Measurements from ENCODE around the gene GATA6. TPM values are rescaled to one million over a fixed set of nuclear protein-coding genes. Genes with fewer than 3 reads are reported as not detected.

GATA6 gene
- total and polyA plus RNA-seq, 4 donors, result 0.29 to 4.6 (median 0.66) TPM

- Histone ChIP-seq H3K36me3 (ENCODE audit: control insufficient read depth, insufficient read depth, low read length) (no peaks in the 10 kb centered on the region), H3K4me1 (ENCODE audit: control insufficient read depth, insufficient read depth, low read length) (peaks cover 43% of the 10 kb centered on the region), H3K9me3 (ENCODE audit: control insufficient read depth, insufficient read depth, low read length) (no peaks in the 10 kb centered on the region), H3K4me3 (ENCODE audit: low read depth, low read length) (no peak overlapping the region), H3K27me3 (ENCODE audit: control insufficient read depth, insufficient read depth, low read length) (peaks cover 95% of the 10 kb centered on the region), H3K27ac (ENCODE audit: low read depth, low read length) (no peak overlapping the region)
- 6% methylated on average over 32 of the region's 34 CpGs for WGBS (ENCODE audit: insufficient coverage)
- DNase-seq (ENCODE audit: low read depth in 4 of 6, low spot score in 6 of 6), result no peak
Measured at GRCh38 chr18:22172120-22172582, 2.8 kb downstream of the GATA6 start.

GRCh38 chr18:22172594-22173049 lies 3.2 kb downstream of the GATA6 start:
- Histone ChIP-seq H3K27ac (ENCODE audit: low read depth, low read length) (no peak overlapping the region), H3K4me3 (ENCODE audit: low read depth, low read length) (no peak overlapping the region), H3K4me1 (ENCODE audit: control insufficient read depth, insufficient read depth, low read length) (peaks cover 43% of the 10 kb centered on the region), H3K36me3 (ENCODE audit: control insufficient read depth, insufficient read depth, low read length) (no peaks in the 10 kb centered on the region), H3K27me3 (ENCODE audit: control insufficient read depth, insufficient read depth, low read length) (peaks cover 95% of the 10 kb centered on the region), H3K9me3 (ENCODE audit: control insufficient read depth, insufficient read depth, low read length) (no peaks in the 10 kb centered on the region)
- WGBS (ENCODE audit: insufficient coverage), result 30% methylated on average over 1 of the region's 7 CpGs
- DNase-seq (ENCODE audit: low read depth in 4 of 6, low spot score in 6 of 6), result no peak

- Histone ChIP-seq H3K4me1 (ENCODE audit: control insufficient read depth, insufficient read depth, low read length) (peaks cover 40% of the 10 kb centered on the region), H3K27me3 (ENCODE audit: control insufficient read depth, insufficient read depth, low read length) (peaks cover 94% of the 10 kb centered on the region), H3K9me3 (ENCODE audit: control insufficient read depth, insufficient read depth, low read length) (no peaks in the 10 kb centered on the region), H3K27ac (ENCODE audit: low read depth, low read length) (no peak overlapping the region), H3K4me3 (ENCODE audit: low read depth, low read length) (no peak overlapping the region), H3K36me3 (ENCODE audit: control insufficient read depth, insufficient read depth, low read length) (no peaks in the 10 kb centered on the region)
- DNase-seq (ENCODE audit: low read depth in 4 of 6, low spot score in 6 of 6), result no peak
- WGBS (ENCODE audit: insufficient coverage), result 21% methylated on average over 21 of the region's 22 CpGs
Measured at GRCh38 chr18:22173221-22173927, 4.0 kb downstream of the GATA6 start.

GRCh38 chr18:22173928-22174301 lies 4.5 kb downstream of the GATA6 start:
- Histone ChIP-seq H3K27me3 (ENCODE audit: control insufficient read depth, insufficient read depth, low read length) (peaks cover 94% of the 10 kb centered on the region), H3K27ac (ENCODE audit: low read depth, low read length) (no peak overlapping the region), H3K9me3 (ENCODE audit: control insufficient read depth, insufficient read depth, low read length) (no peaks in the 10 kb centered on the region), H3K36me3 (ENCODE audit: control insufficient read depth, insufficient read depth, low read length) (no peaks in the 10 kb centered on the region), H3K4me1 (ENCODE audit: control insufficient read depth, insufficient read depth, low read length) (peaks cover 36% of the 10 kb centered on the region), H3K4me3 (ENCODE audit: low read depth, low read length) (no peak overlapping the region)
- 9% methylated on average over 4 of the region's 6 CpGs for WGBS (ENCODE audit: insufficient coverage)
- no peak for DNase-seq (ENCODE audit: low read depth in 4 of 6, low spot score in 6 of 6)

- Histone ChIP-seq H3K27ac (ENCODE audit: low read depth, low read length) (no peak overlapping the region), H3K27me3 (ENCODE audit: control insufficient read depth, insufficient read depth, low read length) (peaks cover 94% of the 10 kb centered on the region), H3K9me3 (ENCODE audit: control insufficient read depth, insufficient read depth, low read length) (no peaks in the 10 kb centered on the region)
Measured at GRCh38 chr18:22174341-22175145, 5.2 kb downstream of the GATA6 start.

GRCh38 chr18:22175346-22175745 lies 6.0 kb downstream of the GATA6 start:
- DNase-seq (ENCODE audit: low read depth in 4 of 6, low spot score in 6 of 6), result no peak
- no peaks in the 10 kb centered on the region for H3K9me3 ChIP-seq (ENCODE audit: control insufficient read depth, insufficient read depth, low read length)
- H3K4me1 ChIP-seq (ENCODE audit: control insufficient read depth, insufficient read depth, low read length), result peaks cover 22% of the 10 kb centered on the region
- no peak overlapping the region for H3K27ac ChIP-seq (ENCODE audit: low read depth, low read length)
- peaks cover 94% of the 10 kb centered on the region for H3K27me3 ChIP-seq (ENCODE audit: control insufficient read depth, insufficient read depth, low read length)
- no CpG with 5 or more reads among the region's 4 CpGs for WGBS (ENCODE audit: insufficient coverage)
- no peak overlapping the region for H3K4me3 ChIP-seq (ENCODE audit: low read depth, low read length)
- H3K36me3 ChIP-seq (ENCODE audit: control insufficient read depth, insufficient read depth, low read length), result no peaks in the 10 kb centered on the region

More at GRCh38 chr18:22174341-22175145, 5.2 kb downstream of the GATA6 start:
- H3K36me3 ChIP-seq (ENCODE audit: control insufficient read depth, insufficient read depth, low read length), result no peaks in the 10 kb centered on the region
- DNase-seq (ENCODE audit: low read depth in 4 of 6, low spot score in 6 of 6), result no peak
- no peak overlapping the region for H3K4me3 ChIP-seq (ENCODE audit: low read depth, low read length)
- peaks cover 30% of the 10 kb centered on the region for H3K4me1 ChIP-seq (ENCODE audit: control insufficient read depth, insufficient read depth, low read length)
- WGBS (ENCODE audit: insufficient coverage), result 0% methylated on average over 1 of the region's 6 CpGs

GRCh38 chr18:22176420-22177326 lies 7.3 kb downstream of the GATA6 start:
- Histone ChIP-seq H3K4me1 (ENCODE audit: control insufficient read depth, insufficient read depth, low read length) (peaks cover 11% of the 10 kb centered on the region), H3K27ac (ENCODE audit: low read depth, low read length) (no peak overlapping the region), H3K27me3 (ENCODE audit: control insufficient read depth, insufficient read depth, low read length) (peaks cover 92% of the 10 kb centered on the region), H3K4me3 (ENCODE audit: low read depth, low read length) (no peak overlapping the region), H3K36me3 (ENCODE audit: control insufficient read depth, insufficient read depth, low read length) (no peaks in the 10 kb centered on the region), H3K9me3 (ENCODE audit: control insufficient read depth, insufficient read depth, low read length) (no peaks in the 10 kb centered on the region)
- no peak for DNase-seq (ENCODE audit: low read depth in 4 of 6, low spot score in 6 of 6)
- WGBS (ENCODE audit: insufficient coverage), result 2% methylated on average over 70 of the region's 71 CpGs

GRCh38 chr18:22177327-22177871 lies 8.0 kb downstream of the GATA6 start:
- no peak overlapping the region for H3K27ac ChIP-seq (ENCODE audit: low read depth, low read length)
- no peak overlapping the region for H3K4me3 ChIP-seq (ENCODE audit: low read depth, low read length)
- no peaks in the 10 kb centered on the region for H3K36me3 ChIP-seq (ENCODE audit: control insufficient read depth, insufficient read depth, low read length)
- H3K9me3 ChIP-seq (ENCODE audit: control insufficient read depth, insufficient read depth, low read length), result no peaks in the 10 kb centered on the region
- H3K27me3 ChIP-seq (ENCODE audit: control insufficient read depth, insufficient read depth, low read length), result peaks cover 86% of the 10 kb centered on the region
- H3K4me1 ChIP-seq (ENCODE audit: control insufficient read depth, insufficient read depth, low read length), result peaks cover 6% of the 10 kb centered on the region
- WGBS (ENCODE audit: insufficient coverage), result 22% methylated on average over 1 of the region's 13 CpGs
- DNase-seq (ENCODE audit: low read depth in 4 of 6, low spot score in 6 of 6), result no peak

GRCh38 chr18:22179174-22179573 lies 9.8 kb downstream of the GATA6 start:
- H3K9me3 ChIP-seq (ENCODE audit: control insufficient read depth, insufficient read depth, low read length), result no peaks in the 10 kb centered on the region
- no peak for DNase-seq (ENCODE audit: low read depth in 4 of 6, low spot score in 6 of 6)
- H3K27ac ChIP-seq (ENCODE audit: low read depth, low read length), result no peak overlapping the region
- peaks cover 6% of the 10 kb centered on the region for H3K4me1 ChIP-seq (ENCODE audit: control insufficient read depth, insufficient read depth, low read length)
- peaks cover 78% of the 10 kb centered on the region for H3K27me3 ChIP-seq (ENCODE audit: control insufficient read depth, insufficient read depth, low read length)
- H3K36me3 ChIP-seq (ENCODE audit: control insufficient read depth, insufficient read depth, low read length), result no peaks in the 10 kb centered on the region
- no peak overlapping the region for H3K4me3 ChIP-seq (ENCODE audit: low read depth, low read length)

Data from spinal cord (tissue), 10 donors.